SK-N-SH (cell line): ENCODE results near the gene SMPDL3A.

Experiments used
- ELF1 ChIP-seq: IDR thresholded peaks from 2 replicates; pipeline ENCODE4 v1.4.0; 2012
- EP300 ChIP-seq, 2 experiments: IDR thresholded peaks; 2 replicates each; pipeline versions ENCODE4 v1.4.0 to v1.6.1; 2012; ENCODE audit warnings: borderline replicate concordance in 1 of 2, low read depth in 1 of 2, low read length in 1 of 2
- EZH2phosphoT487 ChIP-seq: fragments of 200-600 bp; sonication (generic); IDR thresholded peaks from 2 replicates; pipeline ENCODE4 v1.6.1; 2017; ENCODE audit warnings: low read depth, mixed run types, mild to moderate bottlenecking, antibody characterized with exemption, moderate library complexity, borderline replicate concordance
- FOSL2 ChIP-seq: IDR thresholded peaks from 2 replicates; pipeline ENCODE4 v1.4.0; 2012; ENCODE audit warnings: low read depth, mild to moderate bottlenecking, moderate library complexity, borderline replicate concordance
- FOXM1 ChIP-seq: IDR thresholded peaks from 2 replicates; pipeline ENCODE4 v1.4.0; 2012; ENCODE audit warnings: low read depth, mild to moderate bottlenecking
- MEF2A ChIP-seq: IDR thresholded peaks from 2 replicates; pipeline ENCODE4 v1.4.0; 2012; ENCODE audit warnings: low read depth, borderline replicate concordance
- POLR2AphosphoS5 ChIP-seq: IDR thresholded peaks from 2 replicates; pipeline ENCODE4 v1.6.1; 2012; ENCODE audit warnings: low read depth, low read length
- RAD21 ChIP-seq: IDR thresholded peaks from 2 replicates; pipeline ENCODE4 v1.6.1; 2012; ENCODE audit warnings: mild to moderate bottlenecking, low read length
- RCOR1 ChIP-seq: fragments of 150-350 bp; IDR thresholded peaks from 2 replicates; pipeline ENCODE4 v1.6.1; 2017; ENCODE audit warnings: antibody characterized with exemption, low read length
- SIN3A ChIP-seq: IDR thresholded peaks from 2 replicates; pipeline ENCODE4 v1.6.1; 2012; ENCODE audit warnings: low read depth, mild to moderate bottlenecking, low read length, moderate library complexity, borderline replicate concordance
- TEAD4 ChIP-seq: IDR thresholded peaks from 2 replicates; pipeline ENCODE4 v1.4.0; 2012; ENCODE audit warnings: mild to moderate bottlenecking, borderline replicate concordance; ENCODE audit not compliant: insufficient read depth
- TF ChIP-seq, protein P1 (sequence below): fragments of 200-600 bp; sonication (generic); IDR thresholded peaks from 2 replicates; pipeline ENCODE4 v1.6.1; 2017; ENCODE audit warnings: antibody characterized with exemption, mild to moderate bottlenecking, moderate library complexity
- TF ChIP-seq, protein P2 (sequence below): IDR thresholded peaks from 2 replicates; pipeline ENCODE4 v1.4.0; 2012; ENCODE audit warnings: low read depth
- TF ChIP-seq, protein P3 (sequence below): IDR thresholded peaks from 2 replicates; pipeline ENCODE4 v1.4.0; 2012; ENCODE audit warnings: low read depth, borderline replicate concordance

DNA sequence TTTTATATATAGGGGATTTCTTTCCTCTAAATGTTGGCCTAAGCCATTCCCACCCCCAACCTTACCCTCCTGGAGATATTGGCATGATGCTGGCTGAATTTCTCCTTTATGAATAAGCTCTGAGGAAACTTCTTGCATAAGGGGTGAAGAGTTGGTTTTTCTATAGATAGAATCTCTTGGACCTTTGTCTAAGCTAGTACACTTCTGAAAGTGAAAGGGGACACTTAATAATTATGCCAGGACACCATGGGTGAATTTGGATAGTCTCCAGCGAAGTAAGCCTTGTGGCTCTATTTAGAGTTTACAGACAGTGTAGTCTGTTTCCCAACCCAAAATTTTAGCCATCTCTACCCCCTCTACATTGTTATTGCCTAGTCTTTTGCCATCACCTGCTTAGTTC lies 36.6 kb upstream of the SMPDL3A start:
- TF ChIP-seq, protein P1, sequence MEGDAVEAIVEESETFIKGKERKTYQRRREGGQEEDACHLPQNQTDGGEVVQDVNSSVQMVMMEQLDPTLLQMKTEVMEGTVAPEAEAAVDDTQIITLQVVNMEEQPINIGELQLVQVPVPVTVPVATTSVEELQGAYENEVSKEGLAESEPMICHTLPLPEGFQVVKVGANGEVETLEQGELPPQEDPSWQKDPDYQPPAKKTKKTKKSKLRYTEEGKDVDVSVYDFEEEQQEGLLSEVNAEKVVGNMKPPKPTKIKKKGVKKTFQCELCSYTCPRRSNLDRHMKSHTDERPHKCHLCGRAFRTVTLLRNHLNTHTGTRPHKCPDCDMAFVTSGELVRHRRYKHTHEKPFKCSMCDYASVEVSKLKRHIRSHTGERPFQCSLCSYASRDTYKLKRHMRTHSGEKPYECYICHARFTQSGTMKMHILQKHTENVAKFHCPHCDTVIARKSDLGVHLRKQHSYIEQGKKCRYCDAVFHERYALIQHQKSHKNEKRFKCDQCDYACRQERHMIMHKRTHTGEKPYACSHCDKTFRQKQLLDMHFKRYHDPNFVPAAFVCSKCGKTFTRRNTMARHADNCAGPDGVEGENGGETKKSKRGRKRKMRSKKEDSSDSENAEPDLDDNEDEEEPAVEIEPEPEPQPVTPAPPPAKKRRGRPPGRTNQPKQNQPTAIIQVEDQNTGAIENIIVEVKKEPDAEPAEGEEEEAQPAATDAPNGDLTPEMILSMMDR: no peak
- TF ChIP-seq RAD21: no peak
- TF ChIP-seq MEF2A: no peak
- TF ChIP-seq EP300 (IDR thresholded peaks at IDR 0.05; ENCODE audit: borderline replicate concordance in 1 of 2, low read depth in 1 of 2, low read length in 1 of 2): no peak
- TF ChIP-seq FOXM1: no peak
- TF ChIP-seq, protein P2, sequence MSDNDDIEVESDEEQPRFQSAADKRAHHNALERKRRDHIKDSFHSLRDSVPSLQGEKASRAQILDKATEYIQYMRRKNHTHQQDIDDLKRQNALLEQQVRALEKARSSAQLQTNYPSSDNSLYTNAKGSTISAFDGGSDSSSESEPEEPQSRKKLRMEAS: no peak
- TF ChIP-seq ELF1: no peak
- TF ChIP-seq SIN3A: no peak
- TF ChIP-seq POLR2AphosphoS5: no peak
- TF ChIP-seq FOSL2: no peak
- TF ChIP-seq, protein P3, sequence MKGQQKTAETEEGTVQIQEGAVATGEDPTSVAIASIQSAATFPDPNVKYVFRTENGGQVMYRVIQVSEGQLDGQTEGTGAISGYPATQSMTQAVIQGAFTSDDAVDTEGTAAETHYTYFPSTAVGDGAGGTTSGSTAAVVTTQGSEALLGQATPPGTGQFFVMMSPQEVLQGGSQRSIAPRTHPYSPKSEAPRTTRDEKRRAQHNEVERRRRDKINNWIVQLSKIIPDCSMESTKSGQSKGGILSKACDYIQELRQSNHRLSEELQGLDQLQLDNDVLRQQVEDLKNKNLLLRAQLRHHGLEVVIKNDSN: no peak
- no peak for TF ChIP-seq EZH2phosphoT487
- no peak for TF ChIP-seq TEAD4
- no peak for TF ChIP-seq RCOR1
